ENCODE data around the gene GALK1.
"Not testable (repeated sequence)": the region's sequence is repeated elsewhere in the genome, so short reads cannot be mapped to it uniquely, and the experiment has no call there.

GALK1 gene

DNA sequence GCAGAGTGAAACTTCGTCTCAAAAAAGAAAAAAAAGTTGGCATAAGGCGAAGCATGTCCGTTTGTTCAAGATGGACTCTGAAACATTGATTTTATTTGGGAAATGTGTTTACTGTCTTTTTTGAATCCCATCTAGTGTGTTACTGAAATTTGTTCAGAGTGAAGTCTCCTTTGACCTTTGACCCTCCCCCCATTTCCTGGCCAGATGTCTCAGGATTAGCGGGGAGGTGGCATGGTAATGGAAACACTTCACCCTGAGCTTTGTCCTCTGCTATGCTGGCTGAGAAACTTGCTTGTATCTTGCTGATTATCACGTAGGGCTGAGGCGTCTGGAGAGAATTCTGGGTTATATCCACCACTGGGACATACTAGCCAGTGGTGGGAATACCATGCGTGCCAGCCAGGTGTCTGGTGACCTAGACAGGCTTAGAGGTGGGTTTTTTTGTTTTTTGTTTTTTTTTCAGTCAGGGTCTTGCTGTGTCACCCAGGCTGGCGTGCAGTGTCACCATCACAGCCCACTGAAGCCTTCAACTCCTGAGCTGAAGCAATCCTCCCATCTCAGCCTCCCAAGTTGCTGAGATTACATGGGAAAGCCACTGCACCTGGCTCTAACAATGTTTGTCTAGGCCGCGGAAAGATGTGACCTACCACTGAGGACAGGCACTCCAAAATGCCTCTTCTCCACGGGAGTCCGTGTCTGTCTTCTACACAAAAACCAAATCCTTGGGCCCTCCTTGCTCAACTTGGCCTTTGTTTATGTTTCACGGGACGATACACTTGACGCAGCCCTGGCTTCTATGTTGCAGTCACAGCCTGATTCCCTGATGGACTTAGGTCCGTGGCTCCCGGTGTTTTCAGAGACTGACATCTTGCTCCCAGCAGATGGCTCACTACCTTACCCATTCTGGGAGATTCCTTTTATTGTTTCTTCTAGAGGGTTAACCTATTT lies 6.6 kb upstream of the GALK1 start:
- DNase-seq (ENCODE audit: low read depth, low spot score): no peak

DNA sequence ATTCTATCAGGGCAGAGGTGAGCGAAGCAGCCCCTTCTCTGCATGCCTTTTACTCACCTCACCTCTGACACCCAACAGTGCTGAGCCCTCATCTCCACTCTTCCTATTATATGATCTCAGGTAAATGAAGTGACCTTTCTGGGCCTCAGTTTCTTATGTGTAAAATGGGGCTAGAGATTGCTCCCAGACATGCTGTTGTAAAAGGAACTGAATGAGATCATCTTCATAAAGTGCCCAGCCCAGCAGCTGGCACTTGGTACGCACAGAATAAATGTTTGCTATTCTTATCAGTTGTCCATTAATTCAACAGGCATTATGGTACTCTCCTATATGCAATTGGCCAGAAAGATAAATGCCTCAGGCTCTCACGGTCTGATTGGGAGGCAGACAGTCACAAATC lies 4.5 kb upstream of the GALK1 start:
- no peak for DNase-seq (ENCODE audit: low read depth, low spot score)
- no peak overlapping the region for H3K4me3 ChIP-seq (ENCODE audit: low read length)

More for the DNA sequence above, 6.6 kb upstream of the GALK1 start:
- no peak overlapping the region for H3K4me3 ChIP-seq (ENCODE audit: low read length)

DNA sequence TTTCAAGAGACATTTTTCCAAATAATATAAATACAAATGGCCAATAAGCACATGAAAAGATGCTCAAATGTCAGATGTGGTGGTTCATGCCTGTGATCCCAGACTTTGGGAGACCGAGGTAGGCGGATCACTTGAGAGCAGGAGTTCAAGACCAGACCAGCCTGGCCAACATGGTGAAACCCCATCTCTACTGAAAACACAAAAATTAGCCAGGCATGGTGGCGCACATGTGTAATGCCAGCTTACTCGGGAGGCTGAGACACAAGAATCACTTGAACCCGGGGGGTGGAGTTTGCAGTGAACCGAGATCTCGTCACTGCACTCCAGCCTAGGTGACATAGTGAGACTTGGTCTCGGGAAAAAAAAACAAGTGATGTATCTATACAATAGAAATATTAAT lies 2.9 kb upstream of the GALK1 start:
- DNase-seq (ENCODE audit: low read depth, low spot score): no peak
- no peak overlapping the region for H3K4me3 ChIP-seq (ENCODE audit: low read length)

DNA sequence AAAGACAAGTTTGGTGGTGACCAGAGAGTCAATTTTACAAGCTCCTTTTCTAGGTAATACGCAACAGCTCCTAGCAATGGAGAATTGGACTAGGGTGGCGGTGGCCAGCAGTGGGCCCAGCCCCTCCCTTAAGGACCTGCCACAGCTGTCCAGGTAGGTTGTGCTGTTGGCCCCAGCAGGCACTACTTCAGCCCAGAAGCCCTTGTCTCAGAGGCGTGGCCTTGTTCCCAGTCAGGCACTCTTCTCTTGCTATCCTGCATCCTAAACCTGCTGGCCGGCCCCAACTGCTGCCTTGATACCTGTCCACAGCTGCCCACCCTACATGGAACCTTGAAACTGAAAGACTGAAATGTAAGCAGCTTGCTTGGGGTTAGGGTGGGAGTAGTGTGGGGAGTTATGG lies 989 bp upstream of the GALK1 start:
- DNase-seq (ENCODE audit: low read depth, low spot score): no peak
- no peak overlapping the region for H3K4me3 ChIP-seq (ENCODE audit: low read length)

DNA sequence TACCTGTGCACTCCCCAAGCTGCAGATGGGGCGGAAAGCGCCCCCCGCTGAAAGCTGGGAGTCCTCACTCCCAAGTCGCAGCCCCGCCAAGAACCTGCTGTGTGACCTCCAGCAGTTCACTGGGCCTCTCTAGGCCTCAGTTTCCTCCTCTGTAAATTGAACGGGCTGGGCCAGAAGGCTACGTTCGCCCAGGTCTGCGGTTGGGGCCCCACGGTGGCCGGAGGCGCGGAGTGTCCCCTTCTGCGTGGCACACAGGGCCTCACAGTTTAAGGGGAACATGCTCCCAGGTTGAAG lies 628 bp downstream of the GALK1 start:
- peak overlapping the region; percentile 64 for H3K4me3 ChIP-seq (ENCODE audit: low read length)
- no peak for DNase-seq (ENCODE audit: low read depth, low spot score)

DNA sequence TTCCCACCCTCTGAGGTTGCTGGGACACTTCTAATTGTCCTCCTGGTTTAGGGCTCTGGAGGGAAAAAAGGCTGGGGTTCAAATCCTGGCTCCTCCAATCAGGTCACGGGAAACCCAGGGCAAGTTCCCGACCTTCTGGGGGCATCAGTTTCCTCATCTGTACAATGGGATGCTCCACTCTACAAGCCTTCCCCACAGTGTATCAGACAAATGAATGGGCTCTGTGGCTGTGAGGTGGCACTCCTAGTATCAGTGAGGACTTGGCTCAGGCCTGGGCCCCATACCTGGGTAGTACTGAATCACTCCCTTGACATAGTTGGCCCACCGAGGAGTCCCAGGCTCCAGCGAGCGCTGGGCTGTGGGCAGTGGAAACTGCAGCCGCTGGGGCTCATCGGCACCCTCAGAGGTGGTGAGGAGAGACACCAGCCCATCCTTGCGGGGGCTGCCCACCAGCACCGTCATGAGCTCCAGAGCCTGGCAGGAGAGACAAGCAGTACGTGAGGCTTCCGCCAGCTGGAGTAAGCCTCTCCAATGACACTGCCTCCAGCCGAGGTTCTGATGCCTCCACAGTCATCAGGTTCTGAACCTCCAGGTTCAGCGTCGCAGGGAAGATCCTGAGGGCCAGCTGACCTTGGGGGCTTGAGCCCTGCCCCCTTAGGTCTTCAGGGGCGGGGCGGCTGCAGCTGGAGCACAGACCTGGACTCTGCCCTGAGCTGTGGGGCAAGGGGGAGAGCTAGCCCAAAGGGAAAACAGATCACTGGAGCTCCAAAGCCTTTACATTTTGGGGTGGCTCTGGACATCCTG lies 1.2 kb downstream of the GALK1 start:
- DNase-seq (ENCODE audit: low read depth, low spot score): no peak

DNA sequence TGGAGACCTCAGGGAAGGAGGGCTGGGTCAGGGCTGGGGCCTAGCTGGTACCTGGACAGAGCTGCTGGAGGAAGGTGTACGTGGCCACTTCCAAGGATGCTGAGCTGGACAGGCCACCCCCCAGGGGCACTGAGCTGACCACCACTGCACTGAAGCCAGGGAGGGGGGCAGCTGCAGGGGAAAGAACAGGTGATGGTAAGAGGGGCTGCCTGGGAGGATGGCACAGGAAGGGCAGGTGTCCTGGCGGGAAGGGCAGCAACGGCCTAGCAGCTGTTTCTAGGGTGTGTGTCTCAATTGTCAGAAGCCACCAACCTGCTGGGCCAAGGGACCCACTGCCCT lies 1.8 kb downstream of the GALK1 start:
- no peak overlapping the region for H3K4me3 ChIP-seq (ENCODE audit: low read length)
- DNase-seq (ENCODE audit: low read depth, low spot score): no peak

More for the DNA sequence above, 1.2 kb downstream of the GALK1 start:
- H3K4me3 ChIP-seq (ENCODE audit: low read length): peak overlapping the region; percentile 64

DNA sequence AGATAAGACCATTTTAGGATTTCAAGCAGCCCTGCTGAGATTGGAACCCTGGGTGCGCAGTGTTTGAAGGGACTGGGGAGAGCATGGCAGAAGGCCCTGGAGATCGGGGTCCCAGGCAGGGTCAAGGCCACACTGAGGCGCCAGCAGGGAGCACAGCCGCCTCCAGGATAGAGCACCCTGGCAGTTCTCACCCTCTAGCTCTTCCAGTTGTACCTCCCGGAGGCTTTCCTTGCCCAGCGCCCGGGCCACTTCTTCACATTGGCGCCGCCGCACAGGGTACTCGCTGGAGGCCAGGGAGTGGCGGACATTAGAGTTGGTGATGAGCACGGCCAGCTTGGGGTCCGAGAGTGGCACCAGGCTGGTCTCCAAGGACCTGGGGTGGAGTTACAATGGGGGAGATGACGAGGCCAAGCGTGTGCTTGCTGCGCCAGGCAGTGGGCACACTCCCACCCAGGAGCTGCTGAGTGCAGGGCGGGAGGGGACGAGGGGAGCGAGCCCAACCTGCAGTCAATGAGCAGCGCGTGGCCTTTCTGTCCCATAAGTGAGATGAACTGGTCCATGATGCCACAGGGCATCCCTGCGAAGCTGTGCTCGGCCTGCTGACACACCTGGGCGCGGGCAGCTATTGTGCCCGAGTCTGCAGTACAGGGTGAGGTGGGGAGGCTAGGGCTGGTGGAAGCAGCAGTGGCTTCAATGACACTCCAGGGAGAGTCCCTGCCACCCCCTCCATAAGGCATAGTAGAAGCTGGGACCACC lies 2.3 kb downstream of the GALK1 start:
- DNase-seq (ENCODE audit: low read depth, low spot score): no peak

DNA sequence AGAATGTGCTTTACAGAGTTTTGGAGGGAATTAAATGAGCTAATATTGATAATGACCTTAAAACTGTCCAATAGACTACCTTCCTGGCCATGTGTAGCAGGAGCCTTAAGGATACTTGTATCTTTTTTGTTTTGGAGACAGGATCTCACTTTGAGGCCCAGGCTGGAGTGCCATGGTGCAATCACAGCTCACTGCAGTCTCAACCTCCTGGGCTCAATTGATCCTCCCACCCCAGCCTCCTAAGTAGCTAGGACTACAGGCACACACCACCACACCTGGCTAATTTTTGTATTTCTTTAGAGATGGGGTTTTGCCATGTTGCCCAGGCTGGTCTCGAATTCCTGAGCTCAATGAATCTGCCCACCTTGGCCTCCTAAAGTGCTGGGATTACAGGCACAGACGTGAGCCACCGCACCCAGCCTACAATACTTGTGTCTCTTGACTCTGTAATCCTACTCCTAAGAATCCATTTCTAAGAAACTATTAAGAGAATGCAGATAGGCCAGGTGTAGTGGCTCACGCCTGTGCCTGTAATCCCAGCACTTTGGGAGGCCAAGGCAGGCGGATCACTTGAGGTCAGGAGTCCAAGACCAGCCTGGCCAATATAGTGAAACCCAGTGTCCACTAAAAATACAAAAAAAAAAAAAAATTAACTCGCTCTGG lies 4.9 kb downstream of the GALK1 start:
- not testable (repeated sequence) for H3K4me3 ChIP-seq (ENCODE audit: low read length); DNase-seq (ENCODE audit: low read depth, low spot score)

More for the DNA sequence above, 2.3 kb downstream of the GALK1 start:
- no peak overlapping the region for H3K4me3 ChIP-seq (ENCODE audit: low read length)

DNA sequence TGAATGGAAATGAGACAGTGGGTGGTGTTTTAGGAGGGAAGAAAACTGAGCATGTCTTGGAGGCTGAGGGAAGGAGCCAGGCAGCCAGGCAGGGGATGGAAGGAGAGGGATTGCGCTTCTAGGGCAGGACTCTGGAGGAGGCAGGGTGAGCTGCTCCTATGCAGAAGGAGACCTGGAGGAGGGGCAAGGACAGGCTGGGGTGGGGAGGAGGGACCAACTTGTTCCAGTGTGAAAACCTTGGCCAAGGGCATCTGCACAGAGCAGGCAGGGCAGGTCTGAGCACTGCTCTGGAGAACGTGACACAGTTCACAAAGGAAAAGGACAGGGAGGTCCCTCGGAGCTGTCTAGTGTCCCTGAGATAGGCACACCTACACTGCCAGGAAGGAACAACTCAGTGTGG lies 5.5 kb downstream of the GALK1 start:
- no peak for DNase-seq (ENCODE audit: low read depth, low spot score)
- no peak overlapping the region for H3K4me3 ChIP-seq (ENCODE audit: low read length)

DNA sequence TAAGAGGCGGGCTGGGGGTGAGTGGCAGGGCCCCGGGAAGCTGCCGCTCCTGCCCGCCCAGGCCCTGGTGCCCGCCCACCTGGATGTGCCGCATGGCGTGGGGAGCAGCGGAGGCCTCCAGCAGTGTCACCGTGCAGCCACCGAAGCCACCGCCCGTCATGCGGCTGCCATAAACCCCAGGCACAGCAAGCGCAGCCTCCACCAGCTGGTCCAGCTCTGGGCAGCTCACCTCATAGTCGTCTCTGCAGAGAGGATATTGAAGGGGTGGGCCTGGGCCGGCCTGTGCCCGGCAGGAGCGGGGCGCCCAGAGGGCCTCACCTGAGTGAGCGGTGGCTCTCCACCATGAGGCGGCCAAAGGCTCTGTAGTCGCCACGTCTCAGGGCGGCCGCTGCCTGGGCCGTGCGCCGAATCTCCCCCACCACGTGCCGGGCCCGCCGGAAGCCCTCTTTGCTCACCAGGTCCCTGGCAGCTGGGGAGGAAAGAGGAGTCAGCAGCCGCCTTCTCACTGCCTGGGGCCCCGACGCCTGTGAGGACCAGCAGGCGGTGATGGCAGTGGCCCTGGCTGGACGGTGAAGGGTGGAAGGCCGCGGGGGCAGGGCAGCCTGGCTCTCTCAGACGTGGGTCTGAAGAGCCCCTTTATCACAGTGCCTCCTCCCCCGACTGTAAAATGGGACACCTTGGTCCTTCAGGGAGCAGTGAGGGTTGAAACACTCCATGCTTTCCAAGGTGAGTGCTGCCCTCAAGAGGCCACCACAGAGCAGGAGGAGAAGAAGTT lies 6.7 kb downstream of the GALK1 start:
- DNase-seq (ENCODE audit: low read depth, low spot score): no peak
- H3K4me3 ChIP-seq (ENCODE audit: low read length): no peak overlapping the region

DNA sequence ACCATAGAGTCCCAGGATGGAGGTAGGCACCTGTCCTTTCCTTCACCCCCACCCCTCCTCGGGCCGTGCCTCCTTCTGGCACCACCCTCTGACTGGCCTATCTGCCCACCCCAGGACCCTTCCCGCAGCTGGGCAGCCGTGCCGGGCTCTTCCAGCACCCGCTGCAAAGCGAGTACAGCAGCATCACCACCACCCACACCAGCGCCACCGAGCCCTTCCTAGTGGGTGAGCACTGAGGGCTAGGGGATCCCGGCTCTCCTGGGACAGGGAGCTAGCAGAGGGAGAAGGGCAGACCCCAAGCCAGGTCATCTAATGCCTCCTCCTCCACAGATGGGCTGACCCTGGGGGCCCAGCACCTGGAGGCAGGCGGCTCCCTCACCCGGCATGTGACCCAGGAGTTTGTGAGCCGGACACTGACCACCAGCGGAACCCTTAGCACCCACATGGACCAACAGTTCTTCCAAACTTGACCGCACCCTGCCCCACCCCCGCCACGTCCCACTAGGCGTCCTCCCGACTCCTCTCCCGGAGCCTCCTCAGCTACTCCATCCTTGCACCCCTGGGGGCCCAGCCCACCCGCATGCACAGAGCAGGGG lies 7.8 kb downstream of the GALK1 start:
- DNase-seq (ENCODE audit: low read depth, low spot score): no peak

DNA sequence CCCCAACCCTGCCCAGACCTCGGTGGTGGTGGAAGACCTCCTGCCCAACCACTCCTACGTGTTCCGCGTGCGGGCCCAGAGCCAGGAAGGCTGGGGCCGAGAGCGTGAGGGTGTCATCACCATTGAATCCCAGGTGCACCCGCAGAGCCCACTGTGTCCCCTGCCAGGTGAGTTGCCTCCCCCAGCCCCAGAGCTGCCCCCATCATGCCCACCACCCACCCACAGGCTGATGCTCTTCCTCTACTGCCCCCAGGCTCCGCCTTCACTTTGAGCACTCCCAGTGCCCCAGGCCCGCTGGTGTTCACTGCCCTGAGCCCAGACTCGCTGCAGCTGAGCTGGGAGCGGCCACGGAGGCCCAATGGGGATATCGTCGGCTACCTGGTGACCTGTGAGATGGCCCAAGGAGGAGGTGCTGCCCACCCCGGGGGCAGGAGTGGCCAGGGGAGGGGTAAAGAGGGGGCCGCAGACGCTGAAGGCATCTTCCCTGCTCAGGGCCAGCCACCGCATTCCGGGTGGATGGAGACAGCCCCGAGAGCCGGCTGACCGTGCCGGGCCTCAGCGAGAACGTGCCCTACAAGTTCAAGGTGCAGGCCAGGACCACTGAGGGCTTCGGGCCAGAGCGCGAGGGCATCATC lies 8.4 kb downstream of the GALK1 start:
- DNase-seq (ENCODE audit: low read depth, low spot score): no peak
- no peak overlapping the region for H3K4me3 ChIP-seq (ENCODE audit: low read length)

More for the DNA sequence above, 7.8 kb downstream of the GALK1 start:
- no peak overlapping the region for H3K4me3 ChIP-seq (ENCODE audit: low read length)

DNA sequence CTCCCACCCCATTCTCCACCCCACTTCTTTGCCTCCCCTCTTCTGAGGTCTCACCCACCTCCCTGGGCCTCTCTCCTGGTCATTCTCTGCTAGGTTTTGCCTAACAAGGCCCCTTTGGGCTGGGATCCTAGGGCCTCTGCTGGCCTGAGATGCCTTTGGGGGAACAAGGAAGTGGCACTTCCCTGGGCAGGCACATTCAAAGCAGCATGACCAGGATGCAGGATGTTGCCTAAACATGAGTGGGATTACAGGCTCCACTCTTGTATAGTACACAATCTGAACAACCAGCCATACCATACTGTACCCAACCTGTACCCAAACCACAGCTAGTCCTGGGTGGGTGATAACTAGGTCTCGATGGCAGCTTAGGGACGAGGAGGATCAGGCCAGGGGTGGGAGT lies 9.0 kb downstream of the GALK1 start:
- DNase-seq (ENCODE audit: low read depth, low spot score): no peak
- no peak overlapping the region for H3K4me3 ChIP-seq (ENCODE audit: low read length)

DNA sequence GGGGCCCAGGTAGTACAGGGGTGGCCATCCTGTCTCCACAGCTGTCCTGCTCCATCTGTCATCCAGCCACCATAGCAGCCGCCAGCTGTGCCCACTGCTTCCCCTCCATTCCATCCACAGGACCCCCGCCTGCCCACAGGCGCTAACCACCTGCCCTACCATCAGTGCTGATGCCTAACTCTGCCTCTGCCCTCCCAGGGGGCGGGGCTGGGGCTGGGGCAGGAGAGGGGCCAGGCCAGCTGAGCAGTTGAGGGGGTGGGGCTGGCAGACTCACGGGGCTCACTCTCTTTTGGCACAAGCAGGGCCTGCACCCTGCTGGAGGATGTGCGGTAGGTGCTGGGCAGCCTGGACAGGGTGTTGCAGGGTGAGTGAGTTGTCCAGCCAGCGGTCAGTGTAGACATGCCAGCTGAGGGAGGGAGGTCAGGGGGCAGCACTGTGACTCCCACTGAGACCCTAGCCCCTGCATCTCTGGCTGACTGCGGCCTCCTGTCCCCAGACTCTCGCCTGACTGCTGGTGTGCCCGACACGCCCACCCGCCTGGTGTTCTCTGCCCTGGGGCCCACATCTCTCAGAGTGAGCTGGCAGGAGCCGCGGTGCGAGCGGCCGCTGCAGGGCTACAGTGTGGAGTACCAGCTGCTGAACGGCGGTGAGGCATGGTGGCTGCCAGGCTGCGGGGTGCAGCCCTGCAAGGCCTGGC lies 9.6 kb downstream of the GALK1 start:
- no peak for DNase-seq (ENCODE audit: low read depth, low spot score)
- H3K4me3 ChIP-seq (ENCODE audit: low read length): no peak overlapping the region

DNA sequence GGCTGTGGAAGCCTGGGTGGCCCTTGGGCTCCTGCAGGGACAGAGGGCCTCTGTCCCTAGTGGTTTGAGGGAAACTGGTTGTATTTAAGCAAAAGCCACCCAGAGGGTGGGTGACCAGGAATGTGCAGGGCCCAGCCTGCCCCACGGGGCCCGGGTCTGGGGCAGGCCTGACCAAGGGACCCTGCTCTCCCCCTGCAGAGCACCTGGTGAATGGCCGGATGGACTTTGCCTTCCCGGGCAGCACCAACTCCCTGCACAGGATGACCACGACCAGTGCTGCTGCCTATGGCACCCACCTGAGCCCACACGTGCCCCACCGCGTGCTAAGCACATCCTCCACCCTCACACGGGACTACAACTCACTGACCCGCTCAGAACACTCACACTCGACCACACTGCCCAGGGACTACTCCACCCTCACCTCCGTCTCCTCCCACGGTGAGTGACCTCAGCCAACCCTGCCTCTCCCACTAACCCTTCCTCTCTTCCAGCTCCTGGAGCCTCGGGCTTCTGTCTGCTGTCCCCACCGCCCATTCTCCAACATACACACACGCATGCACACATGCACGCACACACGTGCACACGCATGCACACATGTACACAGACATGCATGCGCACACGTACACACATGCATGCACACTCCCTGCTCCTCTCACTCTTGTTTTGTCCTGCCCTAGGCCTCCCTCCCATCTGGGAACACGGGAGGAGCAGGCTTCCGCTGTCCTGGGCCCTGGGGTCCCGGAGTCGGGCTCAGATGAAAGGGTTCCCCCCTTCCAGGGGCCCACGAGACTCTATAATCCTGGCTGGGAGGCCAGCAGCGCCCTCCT lies 10.4 kb downstream of the GALK1 start:
- DNase-seq (ENCODE audit: low read depth, low spot score): no peak
- H3K4me3 ChIP-seq (ENCODE audit: low read length): no peak overlapping the region
